SU-DHL-6 (cell line): Measurements from ENCODE around the gene SGPL1.

Source experiments
- EZH2phosphoT487 ChIP-seq: fragments of 200-600 bp; sonication (generic), shearing (Covaris generic); conservative IDR thresholded peaks from 2 replicates; pipeline ENCODE4 v1.6.1; 2018; ENCODE audit warnings: mild to moderate bottlenecking, antibody characterized with exemption, low read length, moderate library complexity, mixed read lengths
- TF ChIP-seq, protein P1 (sequence below): fragments of 200-600 bp; sonication (generic); IDR thresholded peaks from one replicate; pipeline ENCODE4 v1.5.1; 2017; ENCODE audit warnings: antibody characterized with exemption, mild to moderate bottlenecking, low read length, moderate library complexity; ENCODE audit not compliant: insufficient read depth, poor library complexity, severe bottlenecking

DNA sequence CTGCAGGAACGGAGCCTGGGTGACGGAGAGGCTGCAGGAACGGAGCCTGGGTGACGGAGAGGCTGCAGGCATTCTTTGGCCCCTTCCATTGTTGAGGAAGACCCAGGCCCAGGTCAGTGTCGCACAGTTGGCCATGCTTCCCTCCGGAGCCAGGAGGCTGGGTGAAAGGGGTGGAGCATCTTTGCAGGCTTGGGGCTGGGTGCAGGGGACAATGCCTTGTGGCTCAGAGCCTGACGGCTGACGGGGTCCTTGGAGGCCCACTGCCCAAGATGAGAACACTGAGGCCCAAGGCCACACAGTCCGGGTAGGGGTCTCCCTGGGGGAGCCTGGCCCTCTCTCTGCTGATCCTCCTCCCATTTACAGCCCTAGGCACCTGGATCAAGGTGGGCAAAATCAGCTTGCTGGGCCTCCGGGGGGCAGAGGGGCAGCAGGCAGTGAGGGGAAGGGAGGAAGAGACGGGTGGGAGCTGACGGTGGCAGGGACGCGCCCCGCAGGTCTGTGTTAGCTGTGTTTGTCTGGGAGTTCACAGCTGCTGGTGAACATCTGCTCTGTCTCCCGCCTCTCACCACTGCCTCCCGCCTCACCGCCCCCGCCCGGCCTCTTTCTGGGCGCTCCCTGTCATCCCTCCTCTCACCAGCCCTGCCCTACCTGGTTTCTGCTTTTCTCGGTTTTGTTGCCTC lies 103.2 kb downstream of the SGPL1 start:
- TF ChIP-seq, protein P1, sequence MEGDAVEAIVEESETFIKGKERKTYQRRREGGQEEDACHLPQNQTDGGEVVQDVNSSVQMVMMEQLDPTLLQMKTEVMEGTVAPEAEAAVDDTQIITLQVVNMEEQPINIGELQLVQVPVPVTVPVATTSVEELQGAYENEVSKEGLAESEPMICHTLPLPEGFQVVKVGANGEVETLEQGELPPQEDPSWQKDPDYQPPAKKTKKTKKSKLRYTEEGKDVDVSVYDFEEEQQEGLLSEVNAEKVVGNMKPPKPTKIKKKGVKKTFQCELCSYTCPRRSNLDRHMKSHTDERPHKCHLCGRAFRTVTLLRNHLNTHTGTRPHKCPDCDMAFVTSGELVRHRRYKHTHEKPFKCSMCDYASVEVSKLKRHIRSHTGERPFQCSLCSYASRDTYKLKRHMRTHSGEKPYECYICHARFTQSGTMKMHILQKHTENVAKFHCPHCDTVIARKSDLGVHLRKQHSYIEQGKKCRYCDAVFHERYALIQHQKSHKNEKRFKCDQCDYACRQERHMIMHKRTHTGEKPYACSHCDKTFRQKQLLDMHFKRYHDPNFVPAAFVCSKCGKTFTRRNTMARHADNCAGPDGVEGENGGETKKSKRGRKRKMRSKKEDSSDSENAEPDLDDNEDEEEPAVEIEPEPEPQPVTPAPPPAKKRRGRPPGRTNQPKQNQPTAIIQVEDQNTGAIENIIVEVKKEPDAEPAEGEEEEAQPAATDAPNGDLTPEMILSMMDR, result no peak
- TF ChIP-seq EZH2phosphoT487, result no peak
